Activated CD4-positive, alpha-beta T cell treated with anti-CD3 and anti-CD28 coated beads, Interleukin-2, amount 50 U/mL, for 4 hours (primary cell): ENCODE data around the gene AK8.
"Not testable (repeated sequence)": the region's sequence is repeated elsewhere in the genome, so short reads cannot be mapped to it uniquely, and the experiment has no call there.

Experiments
- DNase-seq, 2 experiments: peaks; one replicate each; pipeline ENCODE4 v3.0.0-alpha.2; 2020

AK8 gene

DNA sequence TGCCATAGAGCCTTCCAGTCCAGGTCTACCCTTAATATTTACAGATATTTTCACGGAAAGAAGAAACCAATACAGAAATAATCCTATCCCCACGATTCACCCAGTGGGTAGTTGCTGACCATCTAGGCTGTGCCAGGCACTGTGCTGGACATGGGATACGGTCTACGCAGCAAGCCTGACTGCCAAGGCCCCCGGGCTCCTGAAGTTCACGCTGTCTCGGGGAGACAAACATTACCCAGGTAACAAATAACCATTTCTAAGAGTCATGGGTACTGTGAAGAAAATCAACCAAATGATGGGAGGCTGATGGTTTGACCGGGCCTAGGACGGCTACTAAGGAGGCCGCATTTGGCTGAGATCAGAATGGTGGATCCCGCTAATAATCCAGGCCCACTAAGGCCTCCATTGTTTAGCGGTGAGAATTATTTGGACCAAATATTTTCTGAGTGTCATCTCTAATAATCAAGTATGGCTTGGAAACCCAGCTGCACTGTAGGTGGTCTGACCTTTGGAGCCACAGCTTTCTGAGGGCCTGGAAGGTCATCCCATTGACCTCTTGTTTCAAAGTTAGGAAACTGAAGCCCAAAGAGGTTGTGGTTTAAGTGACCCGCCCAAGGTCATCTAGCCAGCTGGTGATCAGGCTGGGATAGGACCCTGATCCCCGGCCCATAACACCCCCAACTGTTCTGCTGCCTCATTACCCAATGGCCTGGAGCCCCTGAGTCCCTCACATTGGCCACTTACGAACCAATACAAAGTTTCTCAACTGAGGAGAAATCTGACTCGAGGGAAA, 82.4 kb downstream of the AK8 start:
- no peak for DNase-seq

DNA sequence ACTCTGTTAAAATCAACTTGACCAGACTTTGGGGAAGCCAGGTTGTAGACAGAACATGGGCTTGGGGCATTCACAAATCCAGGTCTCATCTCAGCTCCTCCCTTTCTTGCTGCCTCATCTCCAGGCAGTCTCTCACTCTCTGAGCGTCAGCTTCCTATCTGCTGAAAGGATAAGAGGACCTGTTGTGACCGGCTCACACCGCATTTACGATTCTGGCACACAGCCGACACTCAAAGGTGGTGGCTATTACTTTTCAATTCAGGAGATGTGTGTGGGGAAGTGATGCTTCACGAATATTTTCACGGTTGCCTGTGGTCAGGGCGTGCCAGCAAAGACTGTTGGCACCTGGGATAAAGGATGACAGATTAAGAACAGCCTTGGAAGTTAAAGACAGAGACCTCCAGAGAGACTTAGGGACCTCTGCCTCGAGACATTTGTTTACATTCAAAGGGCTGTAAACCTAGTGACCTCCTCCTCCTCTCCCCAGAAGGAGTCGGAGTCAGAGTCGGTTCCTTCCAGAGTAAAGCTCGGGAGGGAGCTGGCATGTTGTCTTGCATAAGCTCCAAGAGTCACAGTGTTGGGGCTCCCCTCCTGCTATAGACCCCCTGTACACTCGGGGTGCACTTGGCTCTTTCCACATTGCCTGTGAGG, 83.2 kb downstream of the AK8 start:
- no peak for DNase-seq

DNA sequence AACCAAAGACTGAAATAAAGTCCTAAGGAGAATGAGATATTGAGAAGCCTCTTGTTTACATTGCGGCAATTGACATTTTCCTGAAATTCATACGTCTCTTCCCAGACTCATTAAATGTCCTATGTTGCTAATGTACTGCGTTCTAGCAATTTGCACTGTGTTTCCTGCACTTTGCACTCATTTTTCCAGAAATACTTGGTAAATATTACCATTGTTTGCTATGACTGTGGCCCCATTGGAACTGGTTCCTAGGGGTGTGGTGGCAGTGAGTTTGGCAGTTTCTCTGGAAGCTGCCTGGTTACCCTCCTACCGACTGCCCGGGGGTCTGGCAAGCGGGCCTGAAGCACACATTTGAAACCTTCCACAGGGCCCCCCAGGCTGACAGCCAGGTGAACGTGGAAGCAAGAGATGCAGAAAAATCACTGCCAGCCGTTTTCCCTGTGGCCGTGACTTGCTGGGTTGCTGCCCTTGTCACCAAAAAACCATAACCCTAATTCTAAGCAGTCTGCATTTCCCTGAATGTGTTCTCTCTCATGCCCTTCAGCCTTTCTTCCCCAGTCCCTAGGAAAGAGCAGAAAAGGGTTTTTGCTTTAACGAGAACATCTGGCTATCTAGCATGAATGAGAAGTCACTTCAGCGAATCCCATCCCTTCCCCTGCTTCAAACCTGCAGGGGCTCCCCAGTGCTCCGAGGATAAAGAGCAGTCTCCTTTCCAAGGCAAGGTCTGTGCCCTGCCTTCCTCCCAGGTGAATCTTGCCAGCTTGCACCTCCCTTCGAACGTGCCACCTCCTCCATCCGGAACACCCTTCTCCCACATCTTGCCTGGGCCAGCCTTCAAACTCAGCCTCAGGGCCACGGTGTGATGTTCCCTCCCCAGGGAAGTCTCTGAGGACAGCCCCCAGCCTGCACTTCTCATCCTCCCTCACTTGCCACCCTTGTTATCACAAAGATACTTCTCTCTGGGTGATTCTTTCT, 84.2 kb downstream of the AK8 start:
- no peak for DNase-seq

DNA sequence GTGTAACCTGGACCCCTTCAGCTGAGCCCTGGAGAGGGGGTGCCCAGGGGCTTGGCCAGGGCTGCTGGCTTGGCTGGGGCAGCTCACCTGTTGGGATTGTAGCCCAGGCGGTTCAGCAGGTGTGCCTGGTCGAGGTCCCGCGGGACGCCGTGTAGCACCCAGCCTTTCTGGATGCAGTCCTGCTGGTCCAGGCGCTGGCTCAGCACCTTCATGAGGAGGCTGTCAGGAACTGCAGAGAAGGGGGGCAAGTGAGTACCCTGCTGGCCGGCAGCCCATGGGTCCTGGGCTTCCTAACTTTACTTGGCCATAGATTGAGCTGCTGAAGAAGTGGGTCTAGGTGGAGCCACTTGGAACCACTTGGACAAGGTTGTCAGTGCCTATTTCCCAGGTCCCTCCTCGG, 85.5 kb downstream of the AK8 start:
- DNase-seq, result no peak

DNA sequence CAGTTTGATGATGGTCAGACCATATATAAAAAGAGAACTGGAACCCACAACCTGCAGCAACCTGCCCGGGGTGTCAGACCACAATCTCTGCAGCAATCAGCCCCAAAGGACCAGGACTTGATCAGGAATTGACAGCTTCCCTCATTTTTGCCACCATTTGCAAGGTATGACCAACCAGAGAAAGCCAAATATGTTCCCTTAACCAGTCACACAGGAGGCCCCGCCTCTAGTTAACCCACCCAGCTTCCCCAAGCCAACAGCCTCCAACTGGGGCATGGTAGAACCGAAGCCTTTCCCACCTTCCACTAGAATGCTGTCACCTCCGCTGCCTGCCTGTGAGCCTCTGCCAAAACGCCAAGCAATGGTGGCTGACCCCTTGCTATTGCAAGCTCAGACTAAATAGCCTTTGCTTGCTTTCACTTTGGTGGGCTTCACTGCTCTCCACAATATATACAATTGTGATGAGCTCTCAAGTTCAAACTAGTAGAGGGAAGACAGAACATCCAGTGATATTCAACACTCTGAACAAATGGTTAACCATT, 86.3 kb downstream of the AK8 start:
- DNase-seq, result no peak

DNA sequence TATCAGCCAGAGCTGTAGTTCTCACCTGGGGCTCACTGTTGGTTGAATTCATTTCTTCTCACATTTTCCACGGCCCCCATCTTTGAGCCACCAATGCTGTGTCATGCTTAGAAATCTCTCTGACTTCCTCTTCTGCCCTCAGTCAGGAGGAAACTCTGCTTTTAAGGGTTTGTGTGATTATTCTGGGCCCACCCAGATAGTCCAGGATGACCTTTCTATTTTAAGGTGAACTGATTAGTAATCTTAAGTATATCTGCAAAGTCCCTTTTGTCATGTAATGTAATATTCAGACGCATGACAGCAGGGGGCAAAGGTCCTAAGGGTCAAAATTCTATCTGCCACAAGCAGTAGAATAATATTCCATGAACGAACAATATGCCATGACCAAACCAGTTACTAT, 88.4 kb downstream of the AK8 start:
- DNase-seq, result no peak

DNA sequence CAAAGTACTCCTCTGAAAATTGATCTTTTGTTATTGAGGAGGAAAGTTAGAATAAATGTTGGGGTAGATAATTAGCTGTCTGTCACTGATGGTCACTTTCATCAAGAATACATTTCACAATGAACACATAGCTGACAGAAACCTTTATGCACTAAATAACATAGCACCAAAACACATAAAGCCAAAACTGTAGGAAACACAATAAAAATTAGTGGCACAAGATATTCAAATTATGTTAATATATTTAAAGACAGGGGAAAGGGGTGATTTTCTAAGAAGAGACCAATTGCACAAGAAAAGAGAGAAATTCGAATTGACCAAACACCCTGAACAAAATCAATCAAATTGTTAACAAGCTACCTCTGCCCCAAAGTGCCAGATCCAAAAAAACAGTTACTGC, 89.7 kb downstream of the AK8 start:
- DNase-seq, result no peak

DNA sequence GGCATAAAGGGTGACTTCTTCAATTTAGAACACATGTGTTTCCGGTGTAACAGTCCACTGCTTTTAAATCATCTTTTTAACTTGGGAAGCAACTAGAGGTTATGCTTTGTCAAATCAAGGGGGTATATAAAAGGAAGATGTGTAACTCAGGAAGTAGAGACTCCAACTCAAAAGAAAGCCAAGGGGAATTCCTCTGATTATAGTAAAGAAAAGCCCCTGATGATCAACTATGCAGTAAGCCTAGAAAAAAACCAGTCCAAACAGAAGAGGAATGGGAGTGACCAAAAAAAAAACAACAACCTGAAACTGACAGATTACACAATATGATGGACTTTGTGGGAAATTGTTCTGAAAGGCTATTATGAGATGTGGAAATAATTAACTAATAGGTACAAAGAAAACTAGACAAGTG, 90.3 kb downstream of the AK8 start:
- no peak for DNase-seq

DNA sequence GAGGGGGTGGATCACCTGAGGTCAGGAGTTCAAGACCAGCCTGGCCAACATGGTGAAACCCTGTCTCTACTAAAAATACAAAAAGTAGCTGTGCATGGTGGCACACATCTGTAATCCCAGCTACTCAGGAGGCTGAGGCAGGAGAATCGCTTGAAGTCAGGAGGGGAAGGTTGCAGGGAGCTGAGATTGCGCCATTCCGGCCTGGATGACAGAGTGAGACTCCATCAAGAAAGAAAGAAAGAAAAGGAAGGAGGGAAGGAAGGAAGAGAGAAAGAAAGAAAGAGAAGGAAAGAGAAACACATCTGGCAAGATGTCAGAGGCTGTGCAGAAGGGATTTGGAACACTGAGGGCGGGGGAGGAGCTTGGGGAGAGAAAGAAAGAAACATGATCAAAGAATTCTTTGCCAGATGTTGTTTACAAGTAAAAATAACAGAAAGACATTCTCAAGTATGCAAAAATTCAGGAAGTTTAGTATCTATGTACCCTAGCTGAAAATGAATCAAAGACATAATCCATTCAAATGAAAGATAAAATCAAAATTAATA, 93.7 kb downstream of the AK8 start:
- DNase-seq, result no peak

DNA sequence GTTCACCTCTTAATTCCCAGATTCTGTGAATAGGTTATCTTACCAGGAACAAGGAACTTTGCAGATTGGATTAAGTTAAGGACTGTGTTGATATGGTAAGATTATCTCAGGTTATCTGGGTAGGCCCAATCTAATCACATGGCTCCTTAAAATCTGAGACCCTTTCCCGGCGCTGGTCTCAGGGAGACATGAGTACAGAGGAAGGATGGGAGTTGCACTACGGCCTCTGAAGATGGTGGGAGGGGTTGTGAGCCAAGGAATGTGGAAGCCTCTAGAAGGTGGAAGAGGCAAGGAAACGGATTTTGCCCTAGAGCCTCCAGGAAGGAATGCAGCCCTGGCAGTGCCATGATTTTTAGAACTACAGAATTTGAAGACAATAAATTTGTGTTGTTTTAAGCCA, 95.1 kb downstream of the AK8 start:
- no peak for DNase-seq

DNA sequence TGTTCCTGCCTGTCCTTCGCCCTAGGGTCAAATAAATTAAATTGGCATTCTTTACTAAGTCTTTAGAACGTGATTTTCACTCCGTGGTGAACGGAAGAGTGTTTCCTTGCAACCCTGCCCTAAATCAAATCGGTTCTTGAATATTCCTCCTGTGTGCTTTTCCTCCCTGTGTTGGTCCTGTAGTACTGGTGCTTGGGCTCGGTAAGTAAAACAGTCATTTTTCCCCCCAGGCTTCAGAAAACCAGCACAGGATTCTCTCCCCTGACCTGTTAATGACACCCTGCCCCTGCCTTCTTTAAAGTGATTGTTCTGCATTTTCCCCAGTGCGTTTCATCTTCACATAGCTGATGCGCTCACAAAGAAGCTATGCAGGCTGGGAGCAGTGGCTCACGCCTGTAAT, 96.0 kb downstream of the AK8 start:
- DNase-seq, result no peak

DNA sequence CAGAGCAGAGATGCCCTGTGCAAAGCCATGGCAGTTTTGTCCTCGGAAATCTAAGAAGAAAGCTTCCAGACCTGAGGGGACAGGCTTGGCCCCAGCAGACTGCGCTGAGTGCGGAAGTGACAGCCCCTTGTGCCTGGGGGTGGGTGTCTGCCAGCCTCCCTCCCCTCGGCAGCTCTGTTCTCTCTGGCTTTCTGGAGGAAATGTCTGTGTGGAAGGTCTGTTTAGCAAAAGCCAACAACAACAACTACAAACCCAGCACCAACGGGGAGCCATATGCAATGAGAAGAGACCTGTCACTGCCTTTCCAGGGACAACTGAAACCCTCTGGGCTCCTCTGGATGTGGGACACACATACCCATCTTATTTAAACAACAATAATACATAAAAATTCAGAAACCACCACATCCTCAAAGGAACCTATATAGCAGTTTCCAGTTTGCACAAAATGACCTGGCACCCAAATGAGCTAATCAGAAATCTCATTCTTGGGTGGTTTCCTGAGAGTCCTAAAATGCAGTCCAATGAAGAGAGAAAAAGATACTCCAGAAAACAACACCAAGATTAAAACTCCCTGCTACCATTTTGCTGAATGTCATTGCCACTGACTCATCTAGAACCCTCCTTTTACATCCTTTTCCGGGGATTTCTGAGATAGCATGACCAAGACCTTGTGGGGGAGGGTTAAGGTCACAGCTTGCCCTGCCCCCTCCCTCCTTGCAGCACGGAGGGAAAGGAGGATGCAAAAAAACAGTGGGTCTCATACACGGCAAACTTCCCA, 97.7 kb downstream of the AK8 start:
- DNase-seq, result no peak

DNA sequence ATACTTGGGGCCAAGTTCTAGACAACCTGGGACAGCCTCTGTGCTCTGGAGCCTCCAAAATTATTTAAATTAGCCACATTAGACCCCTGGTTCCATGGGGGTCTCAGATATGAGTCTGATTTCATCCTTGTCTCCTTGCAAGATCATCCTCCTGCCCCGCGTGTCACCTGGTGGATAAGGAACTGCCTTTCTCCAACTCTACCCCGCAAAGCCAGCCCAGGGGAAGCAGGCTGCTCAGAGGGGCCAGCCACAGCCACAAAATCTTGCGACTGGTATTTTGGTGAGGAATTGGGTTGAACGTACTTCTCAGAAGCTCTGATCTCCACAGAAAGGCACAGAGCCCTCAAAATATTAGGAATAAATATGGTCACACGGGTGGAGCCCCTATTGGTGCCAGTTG, 101.2 kb downstream of the AK8 start:
- DNase-seq, result no peak

DNA sequence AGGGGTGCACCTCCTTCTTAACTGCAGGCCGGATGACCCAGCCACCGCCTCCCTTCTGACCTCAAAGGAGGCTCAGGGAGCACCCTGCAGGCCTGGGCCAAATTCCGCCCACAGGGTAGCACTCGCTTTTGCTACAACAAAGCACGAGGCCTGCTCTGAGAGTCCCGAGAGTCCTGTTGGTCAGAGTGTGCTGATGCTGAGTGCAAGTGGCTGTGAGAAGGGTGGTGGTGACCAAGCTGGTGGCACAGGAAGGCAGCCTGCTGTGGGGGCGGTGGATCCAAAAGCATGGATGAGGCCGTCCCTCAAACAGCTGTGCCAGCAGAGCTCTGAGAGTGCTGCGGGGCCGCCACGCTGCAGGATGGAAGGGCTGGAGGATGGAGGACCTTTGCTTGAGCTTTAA, 101.8 kb downstream of the AK8 start:
- DNase-seq, result no peak

DNA sequence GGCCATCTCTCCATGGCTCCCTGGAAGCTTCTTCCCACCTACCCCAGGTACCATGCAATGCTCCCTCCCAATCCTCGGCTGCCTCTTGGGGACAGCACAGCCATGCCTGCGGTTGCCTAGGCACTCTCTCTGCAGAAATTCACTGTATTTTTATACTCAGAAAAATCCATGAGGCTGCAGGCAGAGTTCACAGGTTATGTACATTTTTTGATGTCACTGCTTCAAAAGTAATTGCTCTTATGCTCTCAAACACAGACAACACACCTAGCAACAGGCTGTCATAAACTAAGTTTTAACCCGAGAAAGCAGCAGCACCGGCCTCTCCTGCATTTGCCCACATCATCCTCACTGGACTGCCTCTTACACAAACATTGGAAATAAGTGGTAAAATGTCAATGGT, 102.4 kb downstream of the AK8 start:
- no peak for DNase-seq

DNA sequence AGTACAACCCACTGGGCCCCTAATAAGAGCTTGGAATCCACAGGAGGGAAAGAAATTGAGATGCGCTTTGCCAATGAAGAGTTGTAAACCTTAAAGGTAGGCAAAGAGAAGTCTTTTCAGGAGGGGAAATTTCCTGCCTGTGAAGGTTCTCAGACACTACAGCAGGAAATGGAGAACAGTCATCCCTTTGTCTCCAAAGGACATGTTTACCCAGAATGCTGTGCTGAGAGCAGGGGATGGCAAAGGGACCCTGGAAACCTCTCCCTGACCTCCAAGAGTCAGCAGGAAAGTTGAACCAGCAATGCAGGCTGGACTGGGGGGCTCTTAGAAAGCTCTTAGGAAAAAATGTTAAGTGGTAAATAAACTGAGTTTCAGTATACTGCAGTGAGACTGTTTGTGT, 103.2 kb downstream of the AK8 start:
- no peak for DNase-seq

DNA sequence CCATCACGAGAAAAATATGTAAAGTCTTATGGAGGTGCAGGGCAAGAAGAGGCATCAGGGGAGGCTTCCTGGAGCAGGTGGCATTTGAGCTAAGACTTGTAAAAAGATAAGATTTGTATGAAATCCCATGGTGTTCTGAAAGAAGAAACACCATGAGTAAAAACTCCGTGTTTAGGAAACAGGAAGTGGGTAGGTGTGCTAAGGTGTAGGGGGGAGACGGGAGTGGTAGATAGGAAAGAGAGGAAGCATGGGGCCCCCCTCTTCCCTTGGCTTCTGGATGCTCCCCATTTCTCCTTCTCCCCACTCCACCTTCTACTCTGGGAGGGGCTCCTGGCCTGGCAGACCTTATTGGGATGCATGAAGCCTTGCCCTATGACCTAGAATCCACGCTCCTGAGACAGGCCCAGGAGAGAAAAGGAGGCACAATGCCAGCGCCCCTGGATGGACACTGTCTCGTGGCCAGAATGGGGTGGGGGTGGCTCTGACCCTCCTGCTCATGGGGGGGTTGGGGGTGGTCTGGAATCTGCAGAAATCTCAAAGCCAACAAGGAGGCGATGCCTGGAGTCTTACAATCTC, 104.2 kb downstream of the AK8 start:
- no peak for DNase-seq

DNA sequence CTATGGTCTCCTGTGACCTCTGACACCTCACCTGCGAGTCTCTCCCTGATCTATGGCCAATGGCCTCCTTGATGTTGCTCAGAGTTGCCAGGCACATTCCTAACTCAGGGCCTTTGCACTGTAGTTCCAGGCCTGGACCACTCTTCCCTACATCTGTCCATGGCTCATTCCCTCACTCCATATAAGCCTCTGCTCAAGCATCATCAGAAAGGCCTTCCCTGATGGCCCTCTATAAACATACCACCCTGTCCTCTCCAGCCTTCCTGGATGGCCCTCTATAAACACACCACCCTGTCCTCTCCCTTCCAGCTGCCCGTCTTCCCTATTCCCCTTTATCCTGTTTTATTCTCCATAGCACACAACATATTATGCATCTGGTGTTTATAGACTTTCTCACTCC, 105.0 kb downstream of the AK8 start:
- DNase-seq, result no peak

DNA sequence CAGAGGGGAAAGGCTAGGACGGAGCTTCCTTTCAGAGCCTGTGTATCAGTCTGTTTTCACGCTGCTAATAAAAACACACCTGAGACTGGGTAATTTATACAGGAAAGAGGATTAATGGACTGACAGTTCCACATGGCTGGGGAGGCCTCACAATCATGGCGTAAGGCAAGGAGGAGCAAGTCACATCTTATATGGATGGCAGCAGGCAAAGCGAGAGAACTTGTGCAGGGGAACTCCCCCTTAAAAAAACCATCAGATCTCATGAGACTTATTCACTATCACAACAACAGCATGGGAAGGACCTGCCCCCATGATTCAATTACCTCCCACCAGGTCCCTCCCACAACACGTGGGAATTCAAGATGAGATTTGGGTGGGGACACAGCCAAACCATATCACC, 106.3 kb downstream of the AK8 start:
- DNase-seq, result not testable (repeated sequence)

DNA sequence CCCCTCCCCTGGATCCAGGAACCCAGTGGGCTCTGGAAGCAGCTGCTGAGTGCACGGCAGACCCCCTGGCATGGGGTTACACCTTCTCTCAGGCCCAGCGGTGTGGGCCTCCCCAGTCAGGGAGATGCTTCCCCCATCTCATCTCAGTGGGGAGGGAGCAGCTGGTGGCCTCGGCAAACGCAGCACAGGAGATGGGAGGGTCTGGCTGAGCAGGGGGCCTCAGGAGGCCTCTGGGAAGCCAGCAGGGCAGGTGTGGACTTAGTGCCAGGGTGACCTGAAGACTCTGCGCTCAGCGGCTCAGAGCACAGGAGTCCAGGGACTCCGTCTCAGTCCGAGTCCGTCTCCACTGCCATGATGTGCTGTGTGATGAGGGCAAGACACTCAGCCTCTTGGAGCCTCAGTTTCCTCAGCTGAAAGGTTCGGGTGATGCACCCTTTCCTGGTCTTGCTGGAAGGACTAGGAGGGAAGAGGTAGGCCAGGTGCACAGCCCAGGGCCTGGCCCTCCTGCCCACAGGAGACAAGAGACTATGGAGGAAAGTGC, 107.2 kb downstream of the AK8 start:
- no peak for DNase-seq
